Amygdala (tissue), 56 donors: ENCODE results near the gene WBP1L.

Experiments
- DNase-seq, 56 donors: peaks; one replicate each; lab custom pipeline; 2025; lab: John Stamatoyannopoulos, UW

Gene WBP1L

DNA sequence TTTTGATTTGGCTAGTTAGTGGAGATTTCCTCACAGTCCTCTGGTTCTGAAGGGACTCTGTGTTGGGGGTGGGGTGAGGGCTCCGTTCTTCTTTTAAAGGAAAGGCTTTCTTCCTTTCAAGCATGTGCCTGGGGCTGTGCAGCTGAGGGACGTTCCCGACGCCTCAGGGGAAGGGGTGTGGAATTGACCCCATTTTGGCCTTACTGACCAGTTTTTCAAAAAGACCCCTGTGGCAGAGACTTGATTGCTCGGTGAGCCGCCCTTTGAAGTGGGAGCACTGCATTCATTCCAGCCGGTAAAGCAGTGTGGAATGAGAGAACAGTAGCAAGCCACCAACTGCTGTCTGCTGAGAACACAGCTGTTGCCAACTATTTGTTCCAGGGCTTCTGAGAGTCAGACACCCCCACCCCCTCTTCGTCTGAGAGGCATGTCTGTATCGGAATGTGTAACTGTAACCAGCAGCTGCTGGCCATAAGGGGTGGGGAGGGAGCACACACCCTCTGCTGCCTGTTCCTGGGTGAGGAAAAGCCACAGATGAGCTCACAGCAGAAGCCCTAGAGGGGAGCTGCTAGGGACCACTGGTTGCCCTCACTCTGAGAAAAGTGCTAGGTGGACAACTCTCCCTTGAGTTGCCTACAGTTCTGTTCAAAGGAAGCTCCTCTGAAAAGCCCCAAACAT lies 33.2 kb downstream of the WBP1L start:
- peak in 40 of 56 donors; percentile 15 to 67 (median 36) for DNase-seq

DNA sequence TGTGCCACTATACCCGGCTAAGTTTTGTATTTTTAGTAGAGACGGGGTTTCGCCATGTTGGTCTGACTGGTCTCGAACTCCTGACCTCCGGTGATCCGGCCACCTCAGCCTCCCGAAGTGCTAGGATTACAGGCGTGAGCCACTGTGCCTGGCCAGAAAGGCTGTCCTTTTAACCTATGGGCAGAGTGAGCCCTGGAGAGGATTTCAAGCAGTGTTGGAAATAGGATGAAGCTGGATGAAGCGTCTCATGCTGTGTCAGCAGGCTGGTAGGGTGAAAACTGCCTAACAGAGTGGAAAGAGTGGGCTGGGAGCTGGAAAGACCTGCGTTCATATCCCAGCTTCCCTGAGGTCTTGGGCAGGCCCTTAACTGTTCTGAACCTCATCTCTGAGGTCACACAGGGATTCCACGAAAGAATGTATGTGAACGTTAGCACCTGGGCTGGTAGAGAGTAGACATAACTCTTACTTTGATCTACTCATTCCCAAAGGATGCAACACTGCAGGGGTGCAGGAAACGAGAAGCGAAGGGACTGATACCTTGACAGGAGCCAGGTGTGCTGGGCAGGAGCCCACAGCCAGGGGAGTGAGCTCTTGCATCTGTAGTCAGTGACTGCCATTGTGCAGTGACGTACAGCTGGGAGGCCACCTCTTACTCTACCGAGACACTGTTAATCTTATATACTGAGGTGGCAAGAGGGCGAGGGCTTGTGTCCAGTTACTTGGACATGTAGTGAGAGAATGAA lies 34.1 kb downstream of the WBP1L start:
- no peak for DNase-seq

DNA sequence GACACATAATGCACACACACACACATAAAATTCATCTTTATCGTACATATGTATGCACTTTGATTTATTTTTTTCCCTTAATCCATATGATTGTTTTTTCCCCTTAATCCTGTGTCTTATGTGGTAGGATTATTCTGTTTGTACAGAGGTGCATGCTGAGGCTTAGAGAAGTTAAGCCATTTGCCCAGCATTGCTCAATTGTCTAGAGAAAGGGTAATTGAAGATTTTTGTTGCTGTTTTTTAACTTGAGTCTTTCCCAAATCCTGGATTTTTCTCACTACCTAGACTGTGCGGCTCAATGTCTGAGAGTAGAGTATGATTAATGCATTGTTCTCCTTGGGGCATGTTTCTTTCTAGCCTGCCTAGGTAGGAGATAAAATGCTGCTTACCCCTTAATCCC lies 35.0 kb downstream of the WBP1L start:
- no peak for DNase-seq

DNA sequence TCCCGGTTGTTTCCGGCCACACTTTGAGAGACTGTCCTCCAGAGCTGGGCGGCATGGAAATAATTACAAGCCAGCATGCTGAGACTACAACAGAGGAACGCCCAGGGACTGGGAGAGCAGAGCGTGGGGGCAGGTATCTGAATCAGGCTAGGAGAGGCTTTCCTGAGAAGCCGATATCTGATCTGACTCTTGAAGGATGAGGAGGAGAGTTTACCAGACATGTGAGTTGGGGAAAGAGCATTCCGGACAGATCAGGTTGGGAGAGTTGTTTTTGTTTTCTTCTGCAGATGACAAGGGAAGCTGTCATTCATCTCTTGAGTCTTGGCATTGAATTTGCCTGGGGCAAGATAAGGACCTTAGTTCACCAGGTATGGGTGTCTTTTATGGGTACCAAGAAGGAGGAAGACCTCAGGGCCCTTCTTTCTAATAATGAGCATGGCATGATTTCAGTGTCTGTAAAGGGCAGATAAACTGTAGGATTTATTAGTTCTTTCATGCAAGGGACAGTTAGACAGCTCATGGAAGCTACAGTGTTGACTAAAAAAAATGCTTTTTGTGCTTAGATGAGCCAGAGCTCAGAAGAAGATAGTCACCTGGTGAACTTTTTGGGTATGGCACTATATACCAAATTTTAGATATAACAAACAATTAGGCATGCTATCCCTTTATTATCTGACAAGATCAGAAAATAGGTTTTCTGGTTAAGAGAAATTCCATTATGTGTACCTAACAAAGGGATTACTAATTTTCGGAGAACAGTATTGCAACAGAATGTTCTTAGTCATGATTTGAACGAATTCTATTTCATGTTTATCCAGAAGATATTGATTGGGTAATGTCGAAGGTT lies 36.2 kb downstream of the WBP1L start:
- DNase-seq, result no peak

DNA sequence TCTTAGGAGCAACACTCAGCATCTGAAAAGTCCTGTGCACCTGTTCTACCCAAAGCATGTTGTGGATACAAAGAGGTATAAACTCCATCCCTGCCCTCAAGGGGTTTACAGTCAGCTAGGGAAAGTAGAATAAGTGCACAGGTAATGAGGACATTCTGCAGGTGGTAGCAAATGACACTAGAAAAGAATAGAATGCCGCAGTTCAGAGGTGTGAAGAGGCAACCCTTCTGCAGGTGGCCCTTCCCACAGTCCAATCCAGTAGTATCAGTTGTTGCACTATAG lies 36.7 kb downstream of the WBP1L start:
- DNase-seq, result no peak

DNA sequence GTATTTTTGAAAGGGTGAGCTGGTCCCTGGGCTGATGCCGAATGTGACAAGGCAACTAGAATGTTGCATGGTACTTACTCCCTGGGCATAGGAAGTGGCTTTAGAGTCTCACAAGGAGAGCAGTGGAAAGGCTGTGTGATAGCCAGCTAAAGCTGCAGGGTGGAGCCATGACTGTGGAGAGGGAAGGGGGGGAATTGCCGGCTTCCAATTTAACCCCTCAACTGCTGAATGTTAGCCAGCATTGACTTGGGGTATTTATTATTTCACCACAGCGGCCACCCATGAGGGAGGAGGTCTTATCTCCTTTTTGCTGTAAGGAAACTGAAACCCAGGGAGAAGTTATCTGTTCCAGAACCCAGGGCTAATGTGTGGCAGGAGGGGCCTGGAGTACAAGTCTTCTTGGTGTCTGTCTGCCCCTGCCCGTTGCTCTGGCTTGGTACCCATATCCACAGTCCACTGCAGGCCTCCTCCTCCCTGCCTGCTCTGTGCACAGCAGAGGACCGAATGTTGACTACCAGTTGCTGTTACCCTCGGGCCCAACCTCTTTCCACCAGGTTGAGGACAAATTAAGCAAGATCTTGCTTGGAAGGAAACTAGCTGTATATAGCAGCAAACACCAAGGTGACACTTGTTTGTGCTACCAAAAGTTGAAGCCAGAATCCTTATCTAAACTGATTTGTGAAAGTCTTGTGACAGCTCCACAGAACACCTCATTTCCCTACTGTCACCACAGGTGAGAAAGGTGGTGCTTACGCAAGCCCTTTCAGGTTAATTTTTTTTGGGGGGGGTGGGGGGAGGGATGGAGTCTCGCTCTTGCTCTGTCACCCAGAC lies 37.6 kb downstream of the WBP1L start:
- DNase-seq, result no peak

DNA sequence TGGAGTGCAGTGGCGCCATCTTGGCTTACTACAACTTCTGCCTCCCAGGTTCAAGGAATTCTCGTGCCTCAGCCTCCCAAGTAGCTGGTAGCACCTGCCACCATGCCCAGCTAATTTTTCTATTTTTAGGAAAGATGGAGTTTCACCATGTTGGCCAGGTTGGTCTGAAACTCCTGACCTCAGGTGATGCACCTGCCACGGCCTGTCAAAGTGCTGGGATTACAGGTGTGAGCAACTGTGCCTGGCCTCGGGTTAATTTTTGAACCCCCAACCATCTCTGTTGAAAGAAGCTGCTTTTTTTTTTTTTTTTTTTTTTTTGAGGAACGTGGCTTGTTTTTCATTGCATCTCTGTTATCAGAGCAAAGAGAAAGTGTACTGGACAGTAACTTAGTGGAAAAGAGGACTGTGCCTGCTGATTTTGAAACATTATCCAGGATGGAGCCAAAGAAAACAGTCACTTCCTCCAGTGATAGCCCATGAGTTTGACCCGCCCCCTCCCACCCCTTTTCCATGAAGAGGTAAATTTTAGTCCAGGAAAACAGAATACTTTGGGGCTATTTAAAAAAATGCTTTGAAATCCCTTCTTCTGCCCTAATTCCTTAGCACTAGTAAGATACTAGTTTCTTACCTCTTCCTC lies 38.3 kb downstream of the WBP1L start:
- no peak for DNase-seq

DNA sequence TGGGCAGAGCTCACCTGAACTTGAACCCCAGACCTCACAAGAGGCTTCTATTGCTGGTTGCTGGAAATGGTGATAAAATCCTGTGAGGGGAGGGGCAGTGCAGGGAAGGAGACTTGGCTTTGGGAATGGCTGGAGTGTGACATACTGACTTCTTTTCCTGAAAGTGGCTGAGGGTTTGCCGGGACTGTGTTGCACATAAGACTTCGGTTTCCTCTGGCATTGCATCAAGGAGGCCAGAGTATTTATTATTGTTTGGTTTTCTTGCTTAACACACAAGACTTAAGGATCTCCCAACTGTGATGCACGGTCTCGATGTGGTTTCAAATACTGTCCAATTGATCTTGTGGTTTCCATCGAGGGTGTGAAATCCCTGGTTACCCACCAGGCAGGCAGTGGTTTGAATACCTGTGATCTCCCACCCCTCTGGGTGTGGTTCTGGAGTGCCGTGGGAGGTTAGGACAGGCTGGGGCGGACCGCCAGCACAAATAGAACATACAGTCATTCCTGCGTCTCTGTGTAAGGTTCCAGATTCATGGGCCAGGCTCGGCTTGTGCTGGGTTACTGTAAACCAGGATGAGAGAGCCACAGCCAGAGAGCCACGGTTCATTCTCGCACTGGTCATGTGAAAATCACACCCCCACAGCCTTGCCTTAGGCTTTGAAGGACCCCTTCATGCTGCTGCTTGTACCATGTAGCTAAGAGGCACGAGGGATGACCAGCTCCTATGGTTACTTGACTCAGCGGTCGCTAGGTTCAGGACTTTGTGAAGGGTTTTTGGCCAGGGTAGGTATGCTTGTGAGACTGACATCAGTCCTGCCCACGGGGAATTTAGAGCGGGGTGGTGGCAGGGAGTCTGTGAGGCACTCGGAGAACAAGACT lies 39.2 kb downstream of the WBP1L start:
- peak in 1 of 56 donors; percentile 13 for DNase-seq

DNA sequence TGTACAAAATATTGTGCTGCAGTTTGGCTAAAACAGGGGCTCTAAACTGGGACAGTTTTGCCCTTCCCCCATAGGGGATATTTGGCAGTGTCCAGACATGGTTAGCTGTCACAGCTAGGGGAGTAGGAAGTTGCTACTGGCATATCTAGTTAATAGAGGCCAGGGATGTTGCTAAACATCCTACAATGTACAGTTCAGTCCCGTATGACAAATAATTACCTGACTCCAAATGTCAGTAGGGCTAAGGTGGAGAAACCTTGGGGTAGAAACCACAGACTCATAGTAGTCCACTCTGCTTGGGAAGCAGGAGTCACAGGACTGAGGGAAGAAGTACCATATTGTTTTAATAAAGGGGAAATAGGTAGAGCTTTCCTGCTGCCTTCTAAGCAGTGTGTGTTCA lies 39.8 kb downstream of the WBP1L start:
- no peak for DNase-seq

DNA sequence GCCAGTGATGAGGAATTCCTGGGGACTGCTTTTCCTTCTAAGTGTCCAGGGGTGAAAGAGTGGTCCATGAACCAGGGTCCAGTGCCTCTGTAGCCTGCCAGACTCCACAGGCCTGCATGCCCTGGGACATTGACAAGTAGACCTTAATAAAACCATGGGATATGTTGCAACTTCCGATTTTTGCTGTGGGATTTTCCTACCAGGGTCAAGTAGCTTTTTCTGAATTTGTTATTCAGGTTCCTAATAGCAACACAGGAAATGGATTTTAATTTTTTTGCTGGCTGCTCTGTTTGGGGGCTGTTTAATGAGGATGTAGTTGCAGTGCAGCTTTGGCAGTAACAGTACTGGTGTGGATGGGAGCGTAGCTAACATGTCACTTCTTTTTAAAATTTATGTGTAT lies 42.1 kb downstream of the WBP1L start:
- no peak for DNase-seq

DNA sequence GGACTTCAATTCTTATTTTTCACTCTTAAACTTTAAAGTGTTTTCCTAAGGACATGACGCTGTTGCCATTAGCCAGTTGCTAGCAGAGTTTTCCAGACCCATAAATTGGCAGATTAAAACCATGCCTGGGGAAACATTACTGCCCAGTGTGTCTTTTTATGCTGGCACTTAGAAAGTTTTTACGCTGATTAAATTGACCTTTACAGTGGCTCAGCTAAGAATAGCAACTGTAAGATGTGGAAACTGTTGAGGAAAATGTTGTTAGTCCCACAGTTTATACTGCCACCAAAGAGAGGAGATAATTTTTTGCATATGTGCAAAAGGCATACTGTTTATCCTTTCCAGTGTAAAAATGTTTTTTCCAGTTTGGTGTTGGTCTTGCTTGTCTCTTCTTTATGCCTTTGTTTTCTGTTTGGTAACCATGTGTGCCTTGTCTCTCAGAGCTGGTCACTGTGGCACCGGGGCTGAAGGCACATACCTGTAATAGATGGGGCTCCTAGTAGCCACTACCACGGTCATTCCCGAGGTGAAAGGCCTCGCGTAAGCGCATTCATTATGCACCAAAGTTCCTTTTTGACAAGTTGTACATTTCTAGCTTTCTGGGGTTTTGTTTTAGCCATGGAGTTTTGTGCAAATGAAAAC lies 48.1 kb downstream of the WBP1L start:
- DNase-seq, result no peak

DNA sequence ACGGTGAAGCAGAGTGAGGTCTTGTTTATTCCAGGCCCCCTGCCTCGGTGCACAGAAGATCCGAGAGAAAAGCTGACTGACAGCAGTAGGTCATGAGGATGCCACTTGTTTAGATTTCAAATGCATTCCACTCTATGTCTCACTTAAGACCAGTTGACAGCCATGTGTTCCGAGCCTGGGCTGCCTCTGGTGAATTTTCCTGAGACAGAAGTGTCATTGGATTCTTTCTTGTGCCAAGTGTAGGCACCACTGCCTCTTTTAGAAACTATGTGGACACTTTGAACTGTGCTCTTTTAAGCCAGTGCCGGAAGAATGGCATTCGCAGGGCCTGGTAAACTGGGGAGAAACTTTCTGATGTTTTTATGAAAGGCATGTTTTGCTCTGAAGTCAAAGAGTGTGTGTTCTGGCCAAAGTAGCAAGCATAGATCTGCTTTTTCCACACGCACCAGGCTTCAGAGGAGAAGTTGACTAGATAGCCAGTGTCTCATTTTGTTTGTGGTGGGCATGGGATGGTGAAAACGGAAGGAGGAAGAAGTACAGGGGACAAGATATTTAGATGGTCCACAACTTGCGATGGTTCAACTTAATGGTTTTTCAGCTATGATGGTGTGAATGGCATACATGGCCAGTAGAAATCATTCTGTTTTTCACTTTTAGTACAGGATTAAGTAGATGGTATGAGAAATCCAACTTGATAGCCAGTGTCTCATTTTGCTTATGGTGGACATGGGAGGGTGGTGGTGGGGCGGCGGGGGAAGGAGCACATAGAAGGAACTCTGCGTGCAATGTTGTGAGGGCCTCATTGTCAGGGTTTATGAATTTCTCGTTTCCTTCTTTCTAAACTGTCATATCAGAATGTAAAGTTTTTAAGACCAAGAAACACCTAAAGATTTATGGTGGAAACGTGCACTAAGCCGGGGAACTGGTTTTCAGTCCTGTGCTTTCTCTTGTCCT lies 52.0 kb downstream of the WBP1L start:
- no peak for DNase-seq

DNA sequence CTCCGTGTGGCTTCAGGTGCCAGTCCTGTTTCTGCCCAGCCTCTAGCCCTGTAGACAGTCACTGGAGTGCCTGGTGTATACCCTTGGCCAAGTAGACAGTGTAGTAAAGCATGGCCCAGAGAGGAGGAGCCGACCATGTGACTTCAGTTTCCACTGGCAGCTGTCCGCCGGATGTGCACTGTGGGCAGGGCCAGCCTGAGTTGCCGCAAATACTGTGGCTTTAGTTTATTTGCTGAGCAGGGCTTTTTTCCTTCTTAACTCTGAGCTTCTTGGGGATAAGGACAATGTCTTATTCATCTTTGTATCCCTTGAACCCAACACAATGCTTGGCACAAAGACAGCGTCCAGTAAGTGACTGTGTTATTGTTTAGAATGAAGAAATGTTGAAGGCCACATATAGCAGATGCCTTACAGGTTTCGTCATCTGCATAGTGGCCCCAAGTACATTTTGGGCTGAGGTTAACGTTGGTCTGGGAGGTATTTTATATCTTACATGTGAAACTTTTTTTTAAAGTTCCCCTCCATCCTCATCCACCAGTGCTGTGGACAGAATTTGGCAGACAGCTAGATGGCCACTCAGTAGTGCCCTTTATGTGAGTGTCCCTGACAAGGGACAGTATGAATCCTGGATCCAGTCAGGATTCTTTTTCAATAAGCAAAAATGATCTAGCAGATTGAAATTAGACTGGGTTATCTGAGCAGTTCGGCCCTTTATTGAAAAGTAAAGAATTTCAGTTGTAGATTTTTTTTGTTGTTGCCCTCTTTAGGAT lies 52.8 kb downstream of the WBP1L start:
- peak in 50 of 56 donors; percentile 15 to 83 (median 56) for DNase-seq

DNA sequence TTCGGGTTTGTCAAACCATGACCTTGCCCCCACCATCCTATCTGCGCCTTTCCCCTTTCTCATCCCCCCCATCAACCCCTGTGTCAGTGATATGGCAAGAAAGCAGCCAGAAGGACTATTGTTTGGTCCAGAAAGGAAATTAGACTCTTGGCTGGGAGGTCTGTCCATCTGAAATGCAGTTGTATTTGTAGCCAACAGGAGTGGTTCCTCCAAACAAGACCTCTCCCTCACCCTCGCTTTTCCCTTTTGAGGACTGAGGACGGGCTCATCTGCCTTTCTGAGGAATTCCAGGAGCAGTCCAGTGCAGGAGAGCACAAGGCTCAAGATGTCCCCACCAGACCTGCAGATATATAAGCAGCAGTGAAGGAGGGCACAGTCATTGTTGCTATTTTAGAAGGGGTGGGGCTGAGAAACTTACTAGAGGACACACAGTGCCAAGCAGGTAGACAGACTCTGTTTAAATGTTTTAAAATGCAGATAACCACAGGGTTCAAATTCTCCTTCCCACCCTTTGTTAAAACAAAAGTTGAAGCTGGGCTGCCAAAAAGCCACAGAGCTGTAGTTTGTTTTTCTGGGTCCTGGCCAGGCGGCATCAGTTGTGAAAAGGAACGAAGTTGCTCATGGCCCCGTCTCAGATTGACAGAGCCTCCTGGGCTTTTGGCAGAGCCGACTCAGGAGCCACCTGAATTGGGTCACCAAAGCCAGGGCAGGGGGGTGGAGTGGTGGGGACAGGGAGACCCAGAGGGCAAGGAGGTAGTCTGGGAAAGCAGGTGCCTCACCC lies 56.1 kb downstream of the WBP1L start:
- DNase-seq, result peak in 7 of 56 donors; percentile 8 to 31 (median 16)

DNA sequence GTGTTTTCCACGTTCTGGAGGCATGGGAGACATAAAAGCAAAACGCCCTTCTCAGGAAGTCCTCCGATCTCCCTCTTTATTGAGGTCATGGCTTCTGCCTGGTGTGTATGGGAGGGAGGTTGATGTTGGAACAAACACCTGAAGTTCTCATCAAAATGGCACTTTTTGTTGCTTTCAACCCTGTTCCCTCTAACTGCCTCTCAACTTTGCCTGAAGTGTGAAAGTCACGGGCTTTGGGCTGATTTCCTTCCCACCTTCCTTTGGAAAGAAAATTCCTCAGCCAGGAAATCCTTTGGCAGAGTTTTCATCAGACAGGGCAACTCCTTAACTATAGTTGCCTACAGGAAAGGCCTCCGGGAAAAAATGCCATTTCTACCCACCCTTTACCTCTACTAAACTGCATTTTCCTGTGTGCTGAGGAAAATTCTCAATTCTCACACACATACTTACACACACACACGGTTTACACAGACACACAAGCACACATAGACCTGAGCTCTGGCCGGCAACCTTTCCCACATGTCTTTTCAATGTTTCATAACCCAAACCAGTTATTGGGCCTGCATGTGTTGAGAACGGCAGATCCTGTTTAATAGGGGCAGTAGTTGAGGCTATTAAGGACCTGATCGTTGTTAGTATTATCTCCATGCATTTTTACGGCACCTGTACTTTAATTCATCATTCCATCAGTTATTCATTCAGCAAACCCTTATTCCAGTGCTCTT lies 57.0 kb downstream of the WBP1L start:
- DNase-seq, result no peak
